ENCODE data around the gene MAGOH. TPM values are rescaled to one million over a fixed set of nuclear protein-coding genes. Genes with fewer than 3 reads are reported as not detected.

The MAGOH gene
- total RNA-seq, 2 donors from 2014 or later: 21.9 to 22.1 TPM

- no peak for DNase-seq (ENCODE audit: low spot score)
- no peak overlapping the region for H3K27ac ChIP-seq
- H3K4me3 ChIP-seq: no peak overlapping the region
- H3K27me3 ChIP-seq: no peaks in the 10 kb centered on the region
- H3K4me1 ChIP-seq: no peaks in the 10 kb centered on the region
- H3K9me3 ChIP-seq: no peaks in the 10 kb centered on the region
- no peak for TF ChIP-seq CTCF (IDR thresholded peaks at IDR 0.05)
- no peaks in the 10 kb centered on the region for H3K36me3 ChIP-seq
These were observed 27.7 kb upstream of the MAGOH start for GRCh38 chr1:53266038-53266437.

- no peak overlapping the region for H3K27ac ChIP-seq
- no peak for DNase-seq (ENCODE audit: low spot score)
- H3K4me1 ChIP-seq: no peaks in the 10 kb centered on the region
- no peak for TF ChIP-seq CTCF (IDR thresholded peaks at IDR 0.05)
- H3K36me3 ChIP-seq: no peaks in the 10 kb centered on the region
- no peaks in the 10 kb centered on the region for H3K9me3 ChIP-seq
- no peak overlapping the region for H3K4me3 ChIP-seq
- no peaks in the 10 kb centered on the region for H3K27me3 ChIP-seq
These were observed 27.3 kb upstream of the MAGOH start for GRCh38 chr1:53265581-53265980.

GRCh38 chr1:53264048-53264447 lies 25.7 kb upstream of the MAGOH start:
- Histone ChIP-seq H3K36me3 (no peaks in the 10 kb centered on the region), H3K4me1 (no peaks in the 10 kb centered on the region), H3K4me3 (no peak overlapping the region), H3K27me3 (no peaks in the 10 kb centered on the region), H3K9me3 (no peaks in the 10 kb centered on the region), H3K27ac (no peak overlapping the region)
- no peak for DNase-seq (ENCODE audit: low spot score)
- TF ChIP-seq CTCF (IDR thresholded peaks at IDR 0.05): no peak

- Histone ChIP-seq H3K4me3 (no peak overlapping the region), H3K27ac (no peak overlapping the region), H3K27me3 (no peaks in the 10 kb centered on the region), H3K36me3 (no peaks in the 10 kb centered on the region), H3K9me3 (no peaks in the 10 kb centered on the region), H3K4me1 (peaks cover 0 to 2% of the 10 kb centered on the region in 2 donors)
- no peak for DNase-seq (ENCODE audit: low spot score)
- no peak for TF ChIP-seq CTCF (IDR thresholded peaks at IDR 0.05)
These were observed 23.7 kb upstream of the MAGOH start for GRCh38 chr1:53262000-53262399.

- H3K9me3 ChIP-seq: no peaks in the 10 kb centered on the region
- H3K27ac ChIP-seq: no peak overlapping the region
- no peaks in the 10 kb centered on the region for H3K27me3 ChIP-seq
- TF ChIP-seq CTCF (IDR thresholded peaks at IDR 0.05): no peak
- H3K4me3 ChIP-seq: no peak overlapping the region
- no peaks in the 10 kb centered on the region for H3K36me3 ChIP-seq
- H3K4me1 ChIP-seq: peaks cover 0 to 9% of the 10 kb centered on the region in 2 donors
- no peak for DNase-seq (ENCODE audit: low spot score)
These were observed 22.4 kb upstream of the MAGOH start for GRCh38 chr1:53260631-53261247.

GRCh38 chr1:53259932-53260331 lies 21.6 kb upstream of the MAGOH start:
- H3K27ac ChIP-seq: no peak overlapping the region
- peaks cover 0 to 9% of the 10 kb centered on the region in 2 donors for H3K4me1 ChIP-seq
- no peak overlapping the region for H3K4me3 ChIP-seq
- H3K27me3 ChIP-seq: no peaks in the 10 kb centered on the region
- no peaks in the 10 kb centered on the region for H3K36me3 ChIP-seq
- TF ChIP-seq CTCF (IDR thresholded peaks at IDR 0.05): no peak
- no peak for DNase-seq (ENCODE audit: low spot score)
- H3K9me3 ChIP-seq: no peaks in the 10 kb centered on the region

All from right atrium auricular region (tissue), 2 donors.